Endothelial cell (in vitro differentiated cells): ENCODE data around the gene OGFR. TPM values are rescaled to one million over a fixed set of nuclear protein-coding genes. Genes with fewer than 3 reads are reported as not detected.
A peak's percentile ranks its signal among the peaks of the same experiment; 100 is the strongest.

Experiments
- DNase-seq: peaks from one replicate; pipeline ENCODE4 v3.0.0; 2021; ENCODE audit warnings: low spot score
- H3K27ac Mint-ChIP-seq: one replicate; pipeline ENCODE4 v1.8.0; 2021; ENCODE audit warnings: mixed read lengths, inconsistent platforms; ENCODE audit not compliant: unreplicated experiment
- H3K27me3 Mint-ChIP-seq: one replicate; pipeline ENCODE4 v1.8.0; 2021; ENCODE audit warnings: mild to moderate bottlenecking, moderate library complexity, mixed read lengths, inconsistent platforms; ENCODE audit not compliant: unreplicated experiment
- H3K36me3 Mint-ChIP-seq: one replicate; pipeline ENCODE4 v1.8.0; 2021; ENCODE audit warnings: mild to moderate bottlenecking, low read depth, mixed read lengths, inconsistent platforms; ENCODE audit not compliant: unreplicated experiment
- H3K4me1 Mint-ChIP-seq: one replicate; pipeline ENCODE4 v1.8.0; 2021; ENCODE audit warnings: mild to moderate bottlenecking, mixed read lengths, inconsistent platforms; ENCODE audit not compliant: unreplicated experiment
- H3K4me3 Mint-ChIP-seq: one replicate; pipeline ENCODE4 v1.8.0; 2021; ENCODE audit warnings: mild to moderate bottlenecking, mixed read lengths, inconsistent platforms; ENCODE audit not compliant: unreplicated experiment
- H3K9me3 Mint-ChIP-seq: one replicate; pipeline ENCODE4 v1.8.0; 2021; ENCODE audit warnings: mixed read lengths, inconsistent platforms; ENCODE audit not compliant: unreplicated experiment
- total RNA-seq: library from RNA; stranded (reverse); fragmentation: NEBNext Ultra II Directional; extraction: Animal tissue kit (Norgen Biotek cat#: 25700); gene quantifications from one replicate; pipeline ENCODE4 v1.2.1, GENCODE V29; 2021; ENCODE audit not compliant: unreplicated experiment
- TF ChIP-seq, protein P1 (sequence below): fragments of 200-600 bp; sonication (generic); IDR thresholded peaks from one replicate; pipeline ENCODE4 v1.5.0; 2021; ENCODE audit warnings: antibody characterized with exemption; ENCODE audit not compliant: unreplicated experiment

OGFR gene
- total RNA-seq, 1 donor from 2014 or later: 27.6 TPM

DNA sequence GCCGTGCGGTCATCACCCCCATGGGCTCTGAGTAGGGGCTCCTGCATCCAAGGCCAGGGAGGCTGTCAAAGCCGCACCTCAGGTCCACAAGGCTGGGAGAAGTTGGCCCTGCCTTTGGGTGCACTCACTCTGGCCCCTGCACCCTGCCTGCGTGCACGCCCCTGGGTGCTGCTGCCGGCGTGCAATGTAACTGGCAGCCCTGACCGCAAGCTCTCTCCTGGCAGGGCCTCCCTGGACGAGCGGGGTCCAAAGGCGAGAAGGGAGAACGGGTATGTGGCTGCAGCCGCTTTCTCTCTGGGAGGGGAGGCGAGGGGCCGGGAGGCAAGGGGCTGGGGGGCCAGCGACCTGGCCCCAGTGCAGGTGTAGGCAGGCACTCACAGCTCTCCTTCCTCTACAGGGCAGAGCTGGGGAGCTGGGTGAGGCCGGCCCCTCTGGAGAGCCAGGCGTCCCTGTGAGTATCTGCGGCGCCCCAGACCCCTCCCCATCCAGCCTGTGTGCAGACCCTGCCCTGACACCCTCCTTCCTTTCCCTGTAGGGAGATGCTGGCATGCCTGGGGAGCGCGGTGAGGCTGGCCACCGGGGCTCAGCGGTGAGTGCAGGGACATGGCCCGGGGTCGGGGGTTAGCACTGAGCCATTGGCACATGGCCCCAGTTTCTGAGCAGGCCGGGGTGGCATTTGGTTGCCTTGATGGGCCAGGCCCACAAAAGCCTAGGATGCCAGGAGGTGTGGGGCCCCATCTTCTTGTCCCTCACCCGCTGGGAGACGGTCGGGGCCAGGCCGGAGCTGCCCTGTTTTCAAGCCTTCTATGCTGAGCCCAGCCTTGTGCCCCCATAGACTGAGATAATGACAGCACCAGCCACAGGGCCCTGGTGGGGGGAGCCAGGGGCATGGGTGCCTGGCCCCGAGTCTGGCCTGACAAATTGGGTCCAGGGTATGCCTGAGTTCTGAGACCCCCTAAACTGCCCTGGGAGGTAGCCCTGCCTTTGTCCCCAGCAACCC, 24.9 kb downstream of the OGFR start:
- no peak overlapping the region for H3K27ac Mint-ChIP-seq
- H3K27me3 Mint-ChIP-seq: peaks cover 5% of the 10 kb centered on the region
- TF ChIP-seq, protein P1, sequence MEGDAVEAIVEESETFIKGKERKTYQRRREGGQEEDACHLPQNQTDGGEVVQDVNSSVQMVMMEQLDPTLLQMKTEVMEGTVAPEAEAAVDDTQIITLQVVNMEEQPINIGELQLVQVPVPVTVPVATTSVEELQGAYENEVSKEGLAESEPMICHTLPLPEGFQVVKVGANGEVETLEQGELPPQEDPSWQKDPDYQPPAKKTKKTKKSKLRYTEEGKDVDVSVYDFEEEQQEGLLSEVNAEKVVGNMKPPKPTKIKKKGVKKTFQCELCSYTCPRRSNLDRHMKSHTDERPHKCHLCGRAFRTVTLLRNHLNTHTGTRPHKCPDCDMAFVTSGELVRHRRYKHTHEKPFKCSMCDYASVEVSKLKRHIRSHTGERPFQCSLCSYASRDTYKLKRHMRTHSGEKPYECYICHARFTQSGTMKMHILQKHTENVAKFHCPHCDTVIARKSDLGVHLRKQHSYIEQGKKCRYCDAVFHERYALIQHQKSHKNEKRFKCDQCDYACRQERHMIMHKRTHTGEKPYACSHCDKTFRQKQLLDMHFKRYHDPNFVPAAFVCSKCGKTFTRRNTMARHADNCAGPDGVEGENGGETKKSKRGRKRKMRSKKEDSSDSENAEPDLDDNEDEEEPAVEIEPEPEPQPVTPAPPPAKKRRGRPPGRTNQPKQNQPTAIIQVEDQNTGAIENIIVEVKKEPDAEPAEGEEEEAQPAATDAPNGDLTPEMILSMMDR: no peak
- no peaks in the 10 kb centered on the region for H3K36me3 Mint-ChIP-seq
- no peaks in the 10 kb centered on the region for H3K4me1 Mint-ChIP-seq
- no peak overlapping the region for H3K4me3 Mint-ChIP-seq
- no peaks in the 10 kb centered on the region for H3K9me3 Mint-ChIP-seq
- DNase-seq: peak; percentile 2

DNA sequence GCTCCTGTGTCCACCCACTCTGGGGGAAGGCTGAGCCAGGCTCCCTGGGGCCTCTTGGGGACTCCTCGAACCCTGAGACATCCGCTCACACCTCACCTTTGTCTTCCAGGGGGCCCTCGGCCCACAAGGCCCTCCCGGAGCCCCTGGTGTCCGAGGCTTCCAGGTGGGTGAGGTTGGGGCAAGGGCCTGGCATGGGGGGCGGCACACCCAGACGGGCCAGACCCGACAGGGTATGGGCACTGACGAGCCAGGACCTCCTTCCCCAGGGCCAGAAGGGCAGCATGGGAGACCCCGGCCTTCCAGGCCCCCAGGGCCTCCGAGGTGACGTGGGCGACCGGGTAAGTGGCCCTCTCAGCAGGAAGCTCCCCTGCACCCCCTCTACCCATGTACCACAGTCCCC, 25.6 kb downstream of the OGFR start:
- Mint-ChIP-seq H3K36me3 (no peaks in the 10 kb centered on the region), H3K4me1 (no peaks in the 10 kb centered on the region), H3K27me3 (peaks cover 7% of the 10 kb centered on the region), H3K27ac (no peak overlapping the region), H3K4me3 (no peak overlapping the region), H3K9me3 (no peaks in the 10 kb centered on the region)
- peak; percentile 2 for DNase-seq
- TF ChIP-seq, protein P1: no peak

DNA sequence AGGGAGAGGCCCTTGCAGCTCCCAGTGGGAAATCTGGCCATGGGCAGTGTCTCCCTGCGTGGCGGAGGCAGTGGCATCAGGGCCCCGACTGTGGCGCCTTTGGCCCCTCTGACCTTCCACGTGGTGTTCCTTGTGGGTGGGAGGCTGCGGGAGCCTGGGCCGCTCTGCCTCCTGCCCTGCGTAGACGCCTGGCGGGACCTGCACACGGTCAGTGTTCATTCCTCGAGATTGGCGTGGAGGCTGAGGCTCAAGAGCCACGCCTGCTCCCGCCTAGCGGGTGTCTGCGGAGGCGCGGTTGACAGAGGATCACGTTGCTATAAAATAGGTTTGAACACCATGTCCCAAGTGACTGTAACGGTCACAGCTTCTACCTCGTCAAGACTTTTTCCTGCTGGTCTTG, 26.2 kb downstream of the OGFR start:
- H3K4me3 Mint-ChIP-seq: no peak overlapping the region
- TF ChIP-seq, protein P1: no peak
- no peaks in the 10 kb centered on the region for H3K36me3 Mint-ChIP-seq
- H3K27ac Mint-ChIP-seq: no peak overlapping the region
- H3K9me3 Mint-ChIP-seq: no peaks in the 10 kb centered on the region
- peaks cover 11% of the 10 kb centered on the region for H3K27me3 Mint-ChIP-seq
- H3K4me1 Mint-ChIP-seq: no peaks in the 10 kb centered on the region
- no peak for DNase-seq

DNA sequence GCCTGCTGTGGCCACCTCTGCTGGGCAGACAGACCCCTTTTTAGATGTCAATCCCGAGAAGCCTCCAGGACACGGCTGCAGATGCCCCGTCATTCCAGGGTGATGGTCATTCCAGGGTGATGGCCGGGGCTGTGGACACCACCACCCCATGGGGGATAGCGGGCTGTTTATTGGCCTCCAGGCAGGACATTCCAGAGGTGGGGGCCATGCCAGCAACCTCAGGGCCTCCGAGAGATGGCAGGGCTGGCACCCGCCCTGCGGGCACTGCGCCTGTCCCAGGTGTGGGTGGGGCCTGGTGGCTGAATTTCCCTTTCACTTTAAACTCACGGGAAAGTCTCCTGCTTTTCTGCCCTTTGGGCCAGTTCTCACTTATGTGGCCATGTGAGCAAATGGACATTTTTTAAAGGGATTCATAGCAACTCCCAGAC, 26.7 kb downstream of the OGFR start:
- Mint-ChIP-seq H3K4me1 (no peaks in the 10 kb centered on the region), H3K27ac (no peak overlapping the region), H3K27me3 (peaks cover 11% of the 10 kb centered on the region), H3K9me3 (no peaks in the 10 kb centered on the region), H3K4me3 (no peak overlapping the region), H3K36me3 (no peaks in the 10 kb centered on the region)
- DNase-seq: no peak
- TF ChIP-seq, protein P1: no peak

DNA sequence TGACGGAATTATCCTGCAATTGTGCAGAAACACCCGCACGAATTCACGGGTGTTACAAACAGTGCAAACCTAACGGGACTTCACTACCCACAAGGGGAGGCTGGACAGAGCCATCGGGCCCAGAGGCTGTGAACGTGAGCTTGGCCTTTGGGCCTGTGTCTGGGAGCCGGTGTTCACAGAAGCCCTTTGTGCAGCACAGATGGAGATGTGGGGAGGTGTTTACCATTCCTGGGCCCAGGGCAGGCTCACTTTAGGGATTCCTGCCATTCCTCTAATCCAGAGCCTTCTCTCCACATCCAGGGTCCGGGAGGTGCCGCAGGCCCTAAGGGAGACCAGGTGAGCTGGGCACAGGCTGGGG, 27.2 kb downstream of the OGFR start:
- DNase-seq: no peak

More for the DNA sequence above, 27.2 kb downstream of the OGFR start:
- TF ChIP-seq, protein P1: no peak
- Mint-ChIP-seq H3K4me1 (no peaks in the 10 kb centered on the region), H3K36me3 (no peaks in the 10 kb centered on the region), H3K27ac (no peak overlapping the region), H3K9me3 (no peaks in the 10 kb centered on the region), H3K27me3 (peaks cover 11% of the 10 kb centered on the region), H3K4me3 (no peak overlapping the region)
